ENCODE data around the gene GPC6. TPM values are rescaled to one million over a fixed set of nuclear protein-coding genes. Genes with fewer than 3 reads are reported as not detected.

The GPC6 gene
- polyA plus RNA-seq, 2 of the 4 experiments (the other 2 are of a cell fraction), result 8.0 to 14.4 TPM

DNA sequence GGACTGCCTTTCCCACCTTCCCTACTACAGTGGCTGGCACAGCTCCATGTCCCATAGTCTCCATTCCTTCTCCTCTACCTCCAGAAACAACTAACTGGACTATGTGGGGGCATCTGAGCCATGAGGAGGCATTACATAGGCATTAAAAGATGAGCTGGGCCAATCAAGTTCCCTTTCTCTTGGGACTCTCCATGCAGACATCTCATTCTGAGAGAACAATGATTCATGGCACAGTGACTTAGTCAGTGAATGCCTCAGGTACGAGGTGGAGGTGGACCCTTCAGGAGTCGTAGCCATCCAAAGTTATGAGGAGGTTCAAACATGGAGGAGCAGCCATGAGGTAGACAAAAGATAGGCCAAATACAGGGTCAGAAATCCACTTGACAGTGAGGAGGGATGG lies 70.0 kb downstream of the GPC6 start (continued):
- TF ChIP-seq ZNF302 (CRISPR knock-in tag; IDR thresholded peaks at IDR 0.05) (no peak), ZFP36 (IDR thresholded peaks at IDR 0.05; ENCODE audit: borderline replicate concordance, partially characterized antibody) (no peak), MAFK (IDR thresholded peaks at IDR 0.05; ENCODE audit: partially characterized antibody) (no peak)
- TF ChIP-seq, protein P1, sequence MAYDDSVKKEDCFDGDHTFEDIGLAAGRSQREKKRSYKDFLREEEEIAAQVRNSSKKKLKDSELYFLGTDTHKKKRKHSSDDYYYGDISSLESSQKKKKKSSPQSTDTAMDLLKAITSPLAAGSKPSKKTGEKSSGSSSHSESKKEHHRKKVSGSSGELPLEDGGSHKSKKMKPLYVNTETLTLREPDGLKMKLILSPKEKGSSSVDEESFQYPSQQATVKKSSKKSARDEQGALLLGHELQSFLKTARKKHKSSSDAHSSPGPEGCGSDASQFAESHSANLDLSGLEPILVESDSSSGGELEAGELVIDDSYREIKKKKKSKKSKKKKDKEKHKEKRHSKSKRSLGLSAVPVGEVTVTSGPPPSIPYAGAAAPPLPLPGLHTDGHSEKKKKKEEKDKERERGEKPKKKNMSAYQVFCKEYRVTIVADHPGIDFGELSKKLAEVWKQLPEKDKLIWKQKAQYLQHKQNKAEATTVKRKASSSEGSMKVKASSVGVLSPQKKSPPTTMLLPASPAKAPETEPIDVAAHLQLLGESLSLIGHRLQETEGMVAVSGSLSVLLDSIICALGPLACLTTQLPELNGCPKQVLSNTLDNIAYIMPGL (CRISPR knock-in tag; IDR thresholded peaks at IDR 0.05; ENCODE audit: borderline replicate concordance), result no peak

DNA sequence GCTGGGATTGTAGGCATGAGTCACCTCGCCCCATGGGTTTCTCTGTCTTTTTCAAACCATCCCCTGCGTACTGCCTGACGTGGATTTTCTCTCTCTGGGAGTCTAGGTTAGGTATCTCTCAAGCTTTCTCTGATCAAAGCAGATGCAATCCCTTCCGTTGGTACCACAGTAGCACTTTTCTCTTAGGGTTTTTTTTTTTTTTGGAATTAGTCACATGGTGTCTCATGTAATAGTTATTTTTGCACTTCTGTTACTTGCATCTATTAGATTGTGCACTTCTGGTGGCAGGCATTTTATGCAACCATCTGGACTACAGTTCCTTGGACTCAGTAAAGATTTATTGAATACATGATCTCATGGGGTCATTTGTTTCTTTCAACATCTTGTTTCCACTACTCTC lies 72.1 kb downstream of the GPC6 start:
- WGBS (ENCODE audit: missing lambda C conversion rate), result 37% methylated on average over 4 of the region's 4 CpGs

DNA sequence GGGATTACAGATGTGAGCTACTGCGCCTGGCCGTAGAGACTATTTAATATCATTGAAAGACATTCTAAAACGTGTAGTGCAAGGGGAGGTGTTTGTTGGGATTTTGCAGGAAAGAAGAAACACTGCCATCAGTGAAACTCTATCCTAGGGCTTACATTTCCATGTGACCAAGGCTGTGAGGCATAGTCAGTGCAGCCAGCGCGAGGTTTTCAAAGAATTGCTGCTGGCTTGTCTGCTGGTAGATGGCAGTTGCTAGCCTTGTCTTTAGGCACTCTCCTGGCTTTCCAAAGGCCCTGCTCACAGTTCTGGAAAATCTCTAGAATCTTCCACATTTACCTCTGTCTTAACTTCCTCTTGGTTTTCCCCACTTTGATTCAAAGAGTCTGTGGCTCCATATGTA lies 77.5 kb downstream of the GPC6 start:
- FAIRE-seq (no peak), DNase-seq (ENCODE audit: low read depth in 1 of 2, low spot score in 1 of 2) (no peak), ATAC-seq (no peak)
- no peaks in the 10 kb centered on the region for H3K9me3 ChIP-seq
- no peaks in the 10 kb centered on the region for H3K4me1 ChIP-seq
- H3K4me2 ChIP-seq, result no peak overlapping the region
- no peak overlapping the region for H3K27ac ChIP-seq
- no peak overlapping the region for H3K4me3 ChIP-seq
- WGBS (ENCODE audit: missing lambda C conversion rate), result 47% methylated on average over 5 of the region's 5 CpGs
- ChIA-PET CTCF (no interaction called here), POLR2A (no interaction called here)
- TF ChIP-seq NPAS2 (CRISPR knock-in tag; IDR thresholded peaks at IDR 0.05; ENCODE audit: borderline replicate concordance) (no peak), MAFK (IDR thresholded peaks at IDR 0.05; ENCODE audit: partially characterized antibody) (no peak), NR3C1 (IDR thresholded peaks at IDR 0.05) (no peak), ZC3H11A (IDR thresholded peaks at IDR 0.05) (no peak), HOXA7 (CRISPR knock-in tag; IDR thresholded peaks at IDR 0.05) (no peak), KDM5A (IDR thresholded peaks at IDR 0.05) (no peak), CBX2 (IDR thresholded peaks at IDR 0.05; ENCODE audit: borderline replicate concordance, low read depth) (no peak), ZSCAN20 (CRISPR knock-in tag; IDR thresholded peaks at IDR 0.05) (no peak), CHD2 (IDR thresholded peaks at IDR 0.05; ENCODE audit: low read length, partially characterized antibody) (no peak), MYC (IDR thresholded peaks at IDR 0.05; ENCODE audit: borderline replicate concordance, low read length) (no peak)
- TF ChIP-seq, protein P2, sequence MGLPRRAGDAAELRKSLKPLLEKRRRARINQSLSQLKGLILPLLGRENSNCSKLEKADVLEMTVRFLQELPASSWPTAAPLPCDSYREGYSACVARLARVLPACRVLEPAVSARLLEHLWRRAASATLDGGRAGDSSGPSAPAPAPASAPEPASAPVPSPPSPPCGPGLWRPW (IDR thresholded peaks at IDR 0.05), result no peak
- TF ChIP-seq, protein P3, sequence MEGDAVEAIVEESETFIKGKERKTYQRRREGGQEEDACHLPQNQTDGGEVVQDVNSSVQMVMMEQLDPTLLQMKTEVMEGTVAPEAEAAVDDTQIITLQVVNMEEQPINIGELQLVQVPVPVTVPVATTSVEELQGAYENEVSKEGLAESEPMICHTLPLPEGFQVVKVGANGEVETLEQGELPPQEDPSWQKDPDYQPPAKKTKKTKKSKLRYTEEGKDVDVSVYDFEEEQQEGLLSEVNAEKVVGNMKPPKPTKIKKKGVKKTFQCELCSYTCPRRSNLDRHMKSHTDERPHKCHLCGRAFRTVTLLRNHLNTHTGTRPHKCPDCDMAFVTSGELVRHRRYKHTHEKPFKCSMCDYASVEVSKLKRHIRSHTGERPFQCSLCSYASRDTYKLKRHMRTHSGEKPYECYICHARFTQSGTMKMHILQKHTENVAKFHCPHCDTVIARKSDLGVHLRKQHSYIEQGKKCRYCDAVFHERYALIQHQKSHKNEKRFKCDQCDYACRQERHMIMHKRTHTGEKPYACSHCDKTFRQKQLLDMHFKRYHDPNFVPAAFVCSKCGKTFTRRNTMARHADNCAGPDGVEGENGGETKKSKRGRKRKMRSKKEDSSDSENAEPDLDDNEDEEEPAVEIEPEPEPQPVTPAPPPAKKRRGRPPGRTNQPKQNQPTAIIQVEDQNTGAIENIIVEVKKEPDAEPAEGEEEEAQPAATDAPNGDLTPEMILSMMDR (IDR thresholded peaks at IDR 0.05), result no peak

More for the DNA sequence above, 72.1 kb downstream of the GPC6 start:
- Histone ChIP-seq H3K4me1 (no peaks in the 10 kb centered on the region), H3K4me2 (no peak overlapping the region), H3K4me3 (no peak overlapping the region), H3K9me3 (no peaks in the 10 kb centered on the region), H3K27ac (no peak overlapping the region)
- CTCF ChIA-PET, result no interaction called here
- TF ChIP-seq KDM1A (IDR thresholded peaks at IDR 0.05; ENCODE audit: low read depth) (no peak), NR3C1 (IDR thresholded peaks at IDR 0.05) (no peak), SMC3 (IDR thresholded peaks at IDR 0.05) (no peak), NPAS2 (CRISPR knock-in tag; IDR thresholded peaks at IDR 0.05; ENCODE audit: borderline replicate concordance) (no peak), EHF (CRISPR knock-in tag; IDR thresholded peaks at IDR 0.05) (no peak), ESRRA (IDR thresholded peaks at IDR 0.05; ENCODE audit: borderline replicate concordance, low read length) (no peak), HDAC2 (IDR thresholded peaks at IDR 0.05) (no peak), KDM5A (IDR thresholded peaks at IDR 0.05) (no peak), ZFP36 (IDR thresholded peaks at IDR 0.05; ENCODE audit: borderline replicate concordance, partially characterized antibody) (no peak), CHD2 (IDR thresholded peaks at IDR 0.05; ENCODE audit: low read length, partially characterized antibody) (no peak), POLR2A (IDR thresholded peaks at IDR 0.05; ENCODE audit: low read length) (no peak), RARB (CRISPR knock-in tag; IDR thresholded peaks at IDR 0.05) (no peak)
- TF ChIP-seq, protein P4, sequence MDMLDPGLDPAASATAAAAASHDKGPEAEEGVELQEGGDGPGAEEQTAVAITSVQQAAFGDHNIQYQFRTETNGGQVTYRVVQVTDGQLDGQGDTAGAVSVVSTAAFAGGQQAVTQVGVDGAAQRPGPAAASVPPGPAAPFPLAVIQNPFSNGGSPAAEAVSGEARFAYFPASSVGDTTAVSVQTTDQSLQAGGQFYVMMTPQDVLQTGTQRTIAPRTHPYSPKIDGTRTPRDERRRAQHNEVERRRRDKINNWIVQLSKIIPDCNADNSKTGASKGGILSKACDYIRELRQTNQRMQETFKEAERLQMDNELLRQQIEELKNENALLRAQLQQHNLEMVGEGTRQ (IDR thresholded peaks at IDR 0.05), result no peak
- TF ChIP-seq, protein P3 (IDR thresholded peaks at IDR 0.05), result no peak
- TF ChIP-seq, protein P2 (IDR thresholded peaks at IDR 0.05), result no peak
- TF ChIP-seq, protein P5, sequence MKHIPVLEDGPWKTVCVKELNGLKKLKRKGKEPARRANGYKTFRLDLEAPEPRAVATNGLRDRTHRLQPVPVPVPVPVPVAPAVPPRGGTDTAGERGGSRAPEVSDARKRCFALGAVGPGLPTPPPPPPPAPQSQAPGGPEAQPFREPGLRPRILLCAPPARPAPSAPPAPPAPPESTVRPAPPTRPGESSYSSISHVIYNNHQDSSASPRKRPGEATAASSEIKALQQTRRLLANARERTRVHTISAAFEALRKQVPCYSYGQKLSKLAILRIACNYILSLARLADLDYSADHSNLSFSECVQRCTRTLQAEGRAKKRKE (CRISPR knock-in tag; IDR thresholded peaks at IDR 0.05; ENCODE audit: low read depth), result no peak
- TF ChIP-seq, protein P6, sequence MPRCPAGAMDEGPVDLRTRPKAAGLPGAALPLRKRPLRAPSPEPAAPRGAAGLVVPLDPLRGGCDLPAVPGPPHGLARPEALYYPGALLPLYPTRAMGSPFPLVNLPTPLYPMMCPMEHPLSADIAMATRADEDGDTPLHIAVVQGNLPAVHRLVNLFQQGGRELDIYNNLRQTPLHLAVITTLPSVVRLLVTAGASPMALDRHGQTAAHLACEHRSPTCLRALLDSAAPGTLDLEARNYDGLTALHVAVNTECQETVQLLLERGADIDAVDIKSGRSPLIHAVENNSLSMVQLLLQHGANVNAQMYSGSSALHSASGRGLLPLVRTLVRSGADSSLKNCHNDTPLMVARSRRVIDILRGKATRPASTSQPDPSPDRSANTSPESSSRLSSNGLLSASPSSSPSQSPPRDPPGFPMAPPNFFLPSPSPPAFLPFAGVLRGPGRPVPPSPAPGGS (IDR thresholded peaks at IDR 0.05), result no peak
- no peak for ATAC-seq
- DNase-seq (ENCODE audit: low read depth in 1 of 2, low spot score in 1 of 2), result no peak
- no peak for FAIRE-seq
- POLR2A ChIA-PET, result no interaction called here

All from A549 (cell line).